OCI-LY1 (cell line): ENCODE measurements around the gene CDPF1.

Experiments used
- EZH2 ChIP-seq: fragments of 200-600 bp; sonication (generic), shearing (Covaris generic); IDR thresholded peaks from 2 replicates; pipeline ENCODE4 v1.8.0; 2017; ENCODE audit warnings: borderline replicate concordance, mixed run types, mild to moderate bottlenecking, antibody characterized with exemption, low read length, moderate library complexity, mixed read lengths
- TF ChIP-seq, protein P1 (sequence below): fragments of 200-600 bp; sonication (generic), shearing (Covaris generic); IDR thresholded peaks from 2 replicates; pipeline ENCODE4 v1.5.1; 2017; ENCODE audit warnings: mild to moderate bottlenecking, antibody characterized with exemption, low read length, moderate library complexity, mixed read lengths

DNA sequence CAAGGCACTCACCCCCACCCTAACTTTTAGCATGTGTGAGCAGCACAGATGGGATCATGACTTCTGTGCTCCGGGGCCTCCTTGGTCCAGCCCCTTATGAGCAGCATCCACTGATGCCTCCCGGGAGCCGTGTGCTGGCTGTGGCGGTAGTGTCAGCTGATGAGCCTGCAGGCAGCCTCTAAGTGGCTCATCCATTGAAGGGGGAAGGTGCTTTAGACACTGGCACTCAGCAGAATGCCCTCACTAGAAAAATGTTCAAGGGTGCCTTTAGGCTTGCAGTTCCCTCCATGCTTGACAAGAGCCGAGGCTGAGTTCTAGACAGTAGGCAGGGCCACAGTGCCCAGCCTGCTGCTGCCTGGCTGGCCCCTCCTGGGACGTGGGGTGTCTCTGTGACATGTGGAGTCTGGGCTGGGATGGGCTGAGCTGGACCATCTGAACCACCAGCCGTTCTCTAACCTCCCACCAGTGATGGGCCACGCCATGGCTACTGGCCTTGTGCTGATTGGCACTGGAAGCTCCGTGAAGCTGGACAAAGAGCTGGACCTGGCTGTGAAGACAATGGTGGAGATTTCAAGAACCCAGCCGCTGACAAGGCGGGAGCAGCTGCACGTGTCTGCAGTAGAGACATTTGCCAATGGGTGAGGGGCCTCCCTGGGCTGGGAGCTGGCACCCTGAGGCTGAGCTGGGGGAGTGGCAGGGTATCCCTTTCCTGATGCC is 23.5 kb upstream of the CDPF1 start:
- TF ChIP-seq, protein P1, sequence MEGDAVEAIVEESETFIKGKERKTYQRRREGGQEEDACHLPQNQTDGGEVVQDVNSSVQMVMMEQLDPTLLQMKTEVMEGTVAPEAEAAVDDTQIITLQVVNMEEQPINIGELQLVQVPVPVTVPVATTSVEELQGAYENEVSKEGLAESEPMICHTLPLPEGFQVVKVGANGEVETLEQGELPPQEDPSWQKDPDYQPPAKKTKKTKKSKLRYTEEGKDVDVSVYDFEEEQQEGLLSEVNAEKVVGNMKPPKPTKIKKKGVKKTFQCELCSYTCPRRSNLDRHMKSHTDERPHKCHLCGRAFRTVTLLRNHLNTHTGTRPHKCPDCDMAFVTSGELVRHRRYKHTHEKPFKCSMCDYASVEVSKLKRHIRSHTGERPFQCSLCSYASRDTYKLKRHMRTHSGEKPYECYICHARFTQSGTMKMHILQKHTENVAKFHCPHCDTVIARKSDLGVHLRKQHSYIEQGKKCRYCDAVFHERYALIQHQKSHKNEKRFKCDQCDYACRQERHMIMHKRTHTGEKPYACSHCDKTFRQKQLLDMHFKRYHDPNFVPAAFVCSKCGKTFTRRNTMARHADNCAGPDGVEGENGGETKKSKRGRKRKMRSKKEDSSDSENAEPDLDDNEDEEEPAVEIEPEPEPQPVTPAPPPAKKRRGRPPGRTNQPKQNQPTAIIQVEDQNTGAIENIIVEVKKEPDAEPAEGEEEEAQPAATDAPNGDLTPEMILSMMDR = no peak
- TF ChIP-seq EZH2 = no peak
